H1 (cell line): Measurements from ENCODE around the gene ODC1. TPM values are rescaled to one million over a fixed set of nuclear protein-coding genes. Genes with fewer than 3 reads are reported as not detected.

Source experiments
- CTCF ChIA-PET: fragments of 300-600 bp; sonication (Branson Sonifier 250); formaldehyde crosslinking; loops from one replicate; lab custom pipeline; 2021; ENCODE audit not compliant: partially characterized antibody; lab: Charles Lee
- POLR2A ChIA-PET: fragments of 300-600 bp; sonication (Branson Sonifier 250); formaldehyde crosslinking; loops from one replicate; lab custom pipeline; 2021; ENCODE audit warnings: inconsistent platforms; ENCODE audit not compliant: partially characterized antibody; lab: Charles Lee
- DNase-seq, 2 experiments: peaks; one replicate each; pipeline versions ENCODE4 v3.0.0 to v3.0.0-alpha.2; 2010 to 2022; ENCODE audit warnings: low spot score in 2 of 2, low read depth in 1 of 2, mixed read lengths in 1 of 2
- FAIRE-seq: peaks from 2 replicates; lab custom pipeline; 2011; peaks lifted over from hg19 to GRCh38; lab: Jason Lieb, UNC
- H2AFZ ChIP-seq: 2 replicates; pipeline ENCODE4 v1.8.1; 2012; ENCODE audit warnings: low read length, inconsistent platforms
- H2AK5ac ChIP-seq: 2 replicates; pipeline ENCODE4 v1.6.1; 2013; ENCODE audit warnings: low read depth, low read length
- H2BK120ac ChIP-seq: replicated peaks from 2 replicates; pipeline ENCODE3; 2013; ENCODE audit warnings: low read depth, low read length, inconsistent platforms
- H2BK12ac ChIP-seq: 2 replicates; pipeline ENCODE4 v1.6.1; 2013; ENCODE audit warnings: low read depth, low read length
- H2BK15ac ChIP-seq: 2 replicates; pipeline ENCODE4 v1.6.1; 2013; ENCODE audit warnings: low read length
- H2BK20ac ChIP-seq: 2 replicates; pipeline ENCODE4 v1.6.1; 2013; ENCODE audit warnings: low read length
- H2BK5ac ChIP-seq: 2 replicates; pipeline ENCODE4 v1.6.1; 2013; ENCODE audit warnings: low read depth, low read length
- H3K14ac ChIP-seq: 2 replicates; pipeline ENCODE4 v1.6.1; 2013; ENCODE audit warnings: inconsistent platforms; ENCODE audit not compliant: insufficient read length
- H3K18ac ChIP-seq: 2 replicates; pipeline ENCODE4 v1.6.1; 2013; ENCODE audit warnings: low read length; ENCODE audit errors: extremely low read depth
- H3K23ac ChIP-seq: 2 replicates; pipeline ENCODE4 v1.6.1; 2013; ENCODE audit warnings: inconsistent platforms; ENCODE audit not compliant: insufficient read length
- H3K23me2 ChIP-seq: 2 replicates; pipeline ENCODE4 v1.6.1; 2013; ENCODE audit warnings: low read depth, low read length
- H3K27ac ChIP-seq: 2 replicates; pipeline ENCODE4 v1.6.1; 2011; ENCODE audit warnings: low read depth, low read length, inconsistent platforms
- H3K27me3 ChIP-seq, 4 experiments: replicated peaks in 1 of 4; 1 replicate in 1 of 4; 2 replicates in 3 of 4; pipeline versions ENCODE4 v1.6.1 to v1.8.1; 2011 to 2013; ENCODE audit warnings: low read length in 3 of 4, mild to moderate bottlenecking in 3 of 4, inconsistent platforms in 2 of 4, mixed read lengths in 2 of 4, moderate library complexity in 1 of 4; ENCODE audit not compliant: control insufficient read depth in 3 of 4, insufficient read depth in 3 of 4; ENCODE audit errors: extremely low read depth in 1 of 4
- H3K36me3 ChIP-seq, 4 experiments: 2 replicates each; pipeline versions ENCODE4 v1.6.1 to v1.8.1; 2011 to 2013; ENCODE audit warnings: mild to moderate bottlenecking in 4 of 4, low read length in 3 of 4, moderate library complexity in 2 of 4, control low read depth in 1 of 4, inconsistent platforms in 1 of 4; ENCODE audit not compliant: insufficient read depth in 4 of 4, control insufficient read depth in 2 of 4
- H3K4ac ChIP-seq: replicated peaks from 2 replicates; pipeline ENCODE3; 2013; ENCODE audit warnings: low read length, low read depth, mixed read lengths, inconsistent platforms; ENCODE audit not compliant: insufficient read length
- H3K4me1 ChIP-seq, 4 experiments: replicated peaks in 1 of 4; 1 replicate in 1 of 4; 2 replicates in 3 of 4; pipeline versions ENCODE4 v1.6.1 to v1.8.1; 2011 to 2013; ENCODE audit warnings: low read length in 3 of 4, inconsistent platforms in 2 of 4, mixed read lengths in 1 of 4; ENCODE audit not compliant: insufficient read depth in 4 of 4, control insufficient read depth in 3 of 4
- H3K4me2 ChIP-seq, 2 experiments: 2 replicates each; pipeline versions ENCODE4 v1.6.1 to v1.8.1; 2011 to 2013; ENCODE audit warnings: low read depth in 2 of 2, low read length in 2 of 2, control low read depth in 1 of 2, inconsistent platforms in 1 of 2, mild to moderate bottlenecking in 1 of 2; ENCODE audit not compliant: insufficient read depth in 1 of 2
- H3K4me3 ChIP-seq, 4 experiments: fragments of 200-600, 300-600 bp in 1 of 4; sonication (generic), shearing (Covaris generic), sonication (Bioruptor Twin) in 1 of 4; 2 replicates each; pipeline versions ENCODE4 v1.5.1 to v1.8.1; 2011 to 2016; ENCODE audit warnings: low read length in 4 of 4, low read depth in 3 of 4, control low read depth in 2 of 4, inconsistent platforms in 2 of 4, mild to moderate bottlenecking in 2 of 4, mixed read lengths in 1 of 4, moderate library complexity in 1 of 4; ENCODE audit not compliant: insufficient read depth in 2 of 4; ENCODE audit errors: extremely low read depth in 1 of 4
- H3K56ac ChIP-seq: replicated peaks from 2 replicates; pipeline ENCODE3; 2013; ENCODE audit warnings: low read depth, mild to moderate bottlenecking, mixed read lengths, low read length, inconsistent platforms; ENCODE audit not compliant: insufficient read length
- H3K79me1 ChIP-seq: 2 replicates; pipeline ENCODE4 v1.6.1; 2013; ENCODE audit warnings: low read depth, low read length, control low read depth
- H3K79me2 ChIP-seq, 2 experiments: 2 replicates each; pipeline versions ENCODE4 v1.6.1 to v1.8.1; 2012 to 2013; ENCODE audit warnings: low read length in 2 of 2, mild to moderate bottlenecking in 2 of 2, inconsistent platforms in 1 of 2; ENCODE audit not compliant: insufficient read depth in 2 of 2, control insufficient read depth in 1 of 2
- H3K9ac ChIP-seq, 4 experiments: replicated peaks in 1 of 4; 1 replicate in 1 of 4; 2 replicates in 3 of 4; pipeline versions ENCODE4 v1.6.1 to v1.8.1; 2011 to 2013; ENCODE audit warnings: low read depth in 3 of 4, low read length in 3 of 4, control low read depth in 2 of 4, mild to moderate bottlenecking in 2 of 4, moderate library complexity in 2 of 4, inconsistent platforms in 1 of 4; ENCODE audit errors: extremely low read depth in 1 of 4
- H3K9me3 ChIP-seq, 2 experiments: 2 replicates each; pipeline versions ENCODE4 v1.6.1 to v1.8.1; 2012 to 2013; ENCODE audit warnings: mild to moderate bottlenecking in 2 of 2, moderate library complexity in 2 of 2, control low read depth in 1 of 2, inconsistent platforms in 1 of 2, low read depth in 1 of 2, low read length in 1 of 2, mixed read lengths in 1 of 2; ENCODE audit not compliant: insufficient read depth in 2 of 2
- H4K20me1 ChIP-seq, 2 experiments: replicated peaks in 1 of 2; 2 replicates each; pipeline versions ENCODE3 to v1.8.1; 2011 to 2013; ENCODE audit warnings: inconsistent platforms in 2 of 2, low read length in 2 of 2, mild to moderate bottlenecking in 1 of 2; ENCODE audit not compliant: insufficient read depth in 2 of 2, control insufficient read depth in 1 of 2
- H4K5ac ChIP-seq: 2 replicates; pipeline ENCODE4 v1.6.1; 2013; ENCODE audit warnings: low read length, low read depth, mixed read lengths, inconsistent platforms; ENCODE audit not compliant: insufficient read length
- H4K8ac ChIP-seq: 2 replicates; pipeline ENCODE4 v1.8.0; 2013; ENCODE audit warnings: mild to moderate bottlenecking, moderate library complexity, low read length, inconsistent platforms; ENCODE audit not compliant: insufficient read depth; ENCODE audit errors: extremely low read depth
- H4K91ac ChIP-seq: replicated peaks from 2 replicates; pipeline ENCODE3; 2013; ENCODE audit warnings: low read length, mixed read lengths, inconsistent platforms; ENCODE audit not compliant: insufficient read length
- ATF2 ChIP-seq: IDR thresholded peaks from 2 replicates; pipeline ENCODE4 v1.6.1; 2012; ENCODE audit warnings: low read length, inconsistent platforms
- CREB1 ChIP-seq: IDR thresholded peaks from 2 replicates; pipeline ENCODE4 v1.6.1; 2012; ENCODE audit warnings: inconsistent platforms
- GTF2F1 ChIP-seq: IDR thresholded peaks from 2 replicates; pipeline ENCODE4 v1.6.1; 2012; ENCODE audit warnings: low read depth, low read length, improper control_type of control experiment, borderline replicate concordance
- HDAC6 ChIP-seq: IDR thresholded peaks from one replicate; pipeline ENCODE4 v1.7.1; 2012; ENCODE audit warnings: low read depth, mild to moderate bottlenecking, inconsistent platforms, low read length, moderate library complexity
- KDM5A ChIP-seq: fragments of 200-600 bp; IDR thresholded peaks from 2 replicates; pipeline ENCODE4 v1.7.1; 2012; ENCODE audit warnings: mild to moderate bottlenecking, low read length, inconsistent platforms, mixed read lengths
- MAFK ChIP-seq: IDR thresholded peaks from 2 replicates; pipeline ENCODE4 v1.6.1; 2012; ENCODE audit warnings: low read depth, mild to moderate bottlenecking, improper control_type of control experiment, low read length
- NANOG ChIP-seq: IDR thresholded peaks from 2 replicates; pipeline ENCODE4 v1.6.1; 2011; ENCODE audit warnings: low read length, low read depth, mild to moderate bottlenecking, inconsistent platforms; ENCODE audit not compliant: insufficient read depth, poor library complexity, severe bottlenecking
- SAP30 ChIP-seq: fragments of 300-600 bp; sonication (generic); IDR thresholded peaks from 2 replicates; pipeline ENCODE4 v1.7.1; 2012; ENCODE audit warnings: low read length, moderate library complexity, mild to moderate bottlenecking, inconsistent platforms; ENCODE audit not compliant: insufficient read depth, insufficient replicate concordance
- SP4 ChIP-seq: IDR thresholded peaks from 2 replicates; pipeline ENCODE4 v1.6.1; 2012; ENCODE audit warnings: low read length, inconsistent platforms
- TBP ChIP-seq: IDR thresholded peaks from 2 replicates; pipeline ENCODE4 v1.6.1; 2011; ENCODE audit warnings: low read depth, low read length, improper control_type of control experiment
- WGBS, 2 experiments: shearing (Covaris generic) in 1 of 2; methylation state at CpG; one replicate each; pipeline versions ENCODE4 v1.1.6 to v1.1.7; 2013 to 2015; ENCODE audit warnings: low lambda C conversion rate in 2 of 2, mixed read lengths in 2 of 2, inconsistent platforms in 1 of 2, low coverage in 1 of 2, missing lambda C conversion rate in 1 of 2; ENCODE audit not compliant: insufficient replicate concordance in 2 of 2, insufficient coverage in 1 of 2, insufficient read length in 1 of 2; ENCODE audit errors: extremely low coverage in 1 of 2, missing lambda C conversion rate in 1 of 2; 5-methylcytosine and 5-hydroxymethylcytosine counted together
- polyA plus RNA-seq, 7 experiments: library from polyadenylated mRNA; depleted of rRNA in 3 of 7; stranded (reverse) in 5 of 7; unstranded in 2 of 7; fragments of >200 nt in 5 of 7; fragments of 200-250 nt in 2 of 7; gene quantifications; 1 replicate in 5 of 7; 2 replicates in 1 of 7; 4 replicates in 1 of 7; pipeline versions ENCODE4 v1.2.1 to v1.2.3, GENCODE V29; 2011 to 2013; ENCODE audit warnings: missing spikeins in 2 of 7, mixed read lengths in 2 of 7
- total RNA-seq: library from RNA; stranded (reverse); fragmentation: NEBNext Ultra II Directional; extraction: Animal tissue kit (Norgen Biotek cat#: 25700); gene quantifications from 2 replicates; pipeline ENCODE4 v1.2.1, GENCODE V29; 2021

The ODC1 gene
- total and polyA plus RNA-seq, 2 of the 8 experiments (the other 6 are each of a cell fraction or from before 2014, with no cell fraction given) = 57.2 to 76.7 TPM

GRCh38 chr2:10452956-10453904 is 5.1 kb upstream of the ODC1 start:
- Histone ChIP-seq H3K14ac (no peak overlapping the region), H2BK12ac (no peak overlapping the region), H3K4me2 (no peak overlapping the region), H2AK5ac (no peak overlapping the region), H2BK15ac (no peak overlapping the region), H3K9me3 (no peaks in the 10 kb centered on the region), H4K5ac (no peak overlapping the region), H3K27me3 (peaks cover 0 to 14% (median 6%) of the 10 kb centered on the region in 4 experiments; a peak in 5 of 7 replicates), H3K23ac (no peak overlapping the region), H3K23me2 (peaks cover 4% of the 10 kb centered on the region; the same call in 1 of the 2 replicates), H3K27ac (no peak overlapping the region), H3K56ac (no peak overlapping the region), H4K20me1 (no peaks in the 10 kb centered on the region), H3K36me3 (no peaks in the 10 kb centered on the region), H2BK5ac (no peak overlapping the region), H3K4ac (no peak overlapping the region), H2BK120ac (no peak overlapping the region), H3K79me2 (no peaks in the 10 kb centered on the region), H4K8ac (no peak overlapping the region; the same call in 1 of the 2 replicates), H2BK20ac (no peak overlapping the region), H2AFZ (no peak overlapping the region), H4K91ac (no peak overlapping the region), H3K79me1 (no peaks in the 10 kb centered on the region), H3K4me3 (no peak overlapping the region), H3K4me1 (peaks cover 0 to 8% (median 3%) of the 10 kb centered on the region in 4 experiments; a peak in 4 of 7 replicates), H3K18ac (no peak overlapping the region), H3K9ac (no peak overlapping the region)
- CTCF ChIA-PET = interaction anchor here (0.6 to 1.5 kb wide), 5 partner anchors 11 to 102 kb away, joined by 3 to 4 read pairs (median 4); no protein-coding TSS in a partner anchor
- DNase-seq = no peak
- FAIRE-seq = no peak
- POLR2A ChIA-PET = interaction anchor here (1.6 kb wide), 1 partner anchor 14 kb away, joined by 4 read pairs; no protein-coding TSS in a partner anchor
- 83% methylated on average over 17 of the region's 17 CpGs; no CpG with 5 or more reads in 1 of the 2 experiments for WGBS, 2 experiments
- TF ChIP-seq CREB1 (no peak), MAFK (no peak), GTF2F1 (no peak), ATF2 (no peak), KDM5A (no peak), SAP30 (no peak), SP4 (no peak), HDAC6 (no peak), NANOG (no peak), TBP (no peak)
